ENCODE data around the gene IFNLR1.
"Not testable (repeated sequence)": the region's sequence is repeated elsewhere in the genome, so short reads cannot be mapped to it uniquely, and the experiment has no call there.

Gene IFNLR1

DNA sequence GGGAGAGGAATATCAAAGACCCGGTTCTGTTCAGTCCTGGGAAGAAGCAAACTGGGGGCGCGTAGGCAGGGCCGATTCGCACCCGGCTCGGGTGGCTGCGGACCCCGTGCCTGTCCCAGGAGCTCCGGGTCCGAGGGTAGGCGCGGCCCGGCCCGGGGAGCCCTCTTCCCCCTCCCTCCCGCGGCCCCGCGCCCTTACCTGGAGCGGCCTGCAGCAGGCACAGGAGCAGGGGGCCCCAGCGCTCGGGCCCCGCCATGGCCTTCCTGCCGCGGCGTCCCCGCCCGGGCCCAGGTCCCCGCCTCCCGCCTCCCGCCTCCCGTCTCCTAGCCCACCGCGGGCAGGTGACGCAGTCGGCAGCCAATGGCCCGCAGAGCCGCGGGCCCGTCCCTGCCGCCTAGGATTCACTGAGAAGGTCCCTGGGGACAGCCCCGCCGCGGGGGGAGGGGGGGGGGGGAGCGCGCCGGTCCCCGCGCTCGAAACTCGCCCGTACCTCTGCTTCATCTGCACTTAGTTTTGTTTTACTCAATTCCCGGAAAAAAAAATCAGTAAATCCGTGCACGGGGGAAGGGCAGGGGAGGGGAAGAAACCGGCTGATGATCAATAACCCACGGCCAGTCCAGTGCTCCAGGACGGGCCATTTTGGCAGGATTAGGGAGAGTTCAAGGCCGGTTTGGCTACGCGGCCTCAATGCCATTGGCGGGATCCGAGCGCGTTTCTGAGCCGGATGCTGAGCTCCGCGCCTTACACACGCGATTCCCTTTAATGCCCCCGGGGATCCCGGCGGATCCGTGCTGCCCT, at the start of gene IFNLR1:
TSS of gene IFNLR1 (minus strand) at position 297 of the 798 bp plus-strand sequence. CDS start at position 256, 41 bp downstream.
- DNase-seq = peak; percentile 85

DNA sequence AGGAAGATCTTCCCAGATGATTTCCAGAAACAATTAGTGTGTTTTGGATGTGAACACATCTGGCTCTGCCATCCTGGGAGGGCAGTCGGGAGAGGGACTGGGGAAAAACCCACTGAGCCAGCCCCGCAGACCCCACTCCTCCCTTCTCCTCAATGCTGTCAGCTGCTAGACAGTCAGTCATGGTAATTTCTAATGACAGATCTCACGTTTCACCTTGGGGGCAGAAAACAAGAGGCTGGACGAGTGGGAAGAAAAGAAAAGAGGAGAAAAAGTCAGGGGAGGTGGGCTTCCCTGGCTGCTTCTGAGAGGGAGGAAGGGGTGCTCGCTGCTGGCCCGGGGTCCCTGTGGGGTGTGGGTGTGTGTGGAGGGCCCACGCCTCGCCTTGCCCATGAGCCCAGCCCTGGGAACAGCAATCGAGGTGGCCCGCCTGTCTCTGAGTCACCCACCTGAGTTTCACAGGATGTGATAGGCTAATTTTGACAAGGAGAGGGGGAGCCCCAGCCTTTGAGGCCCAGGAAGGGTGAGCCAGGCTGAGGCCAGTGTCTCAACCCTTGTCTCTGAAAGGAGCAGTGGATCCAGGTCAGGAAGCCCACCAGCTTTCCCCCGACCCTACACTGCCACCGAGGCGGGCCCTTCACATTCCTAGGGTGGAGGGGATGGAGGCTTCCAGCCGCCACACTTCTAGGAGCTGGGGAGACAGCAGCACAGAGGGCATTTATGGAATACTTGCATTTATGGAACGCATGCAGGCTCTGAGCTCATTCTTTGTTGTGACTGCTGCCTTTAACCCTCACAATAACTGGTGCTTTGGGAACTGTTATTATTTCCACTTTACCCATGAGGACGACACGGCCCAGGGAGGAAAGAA, 49.1 kb upstream of the IFNLR1 start:
- peak; percentile 32 for DNase-seq

DNA sequence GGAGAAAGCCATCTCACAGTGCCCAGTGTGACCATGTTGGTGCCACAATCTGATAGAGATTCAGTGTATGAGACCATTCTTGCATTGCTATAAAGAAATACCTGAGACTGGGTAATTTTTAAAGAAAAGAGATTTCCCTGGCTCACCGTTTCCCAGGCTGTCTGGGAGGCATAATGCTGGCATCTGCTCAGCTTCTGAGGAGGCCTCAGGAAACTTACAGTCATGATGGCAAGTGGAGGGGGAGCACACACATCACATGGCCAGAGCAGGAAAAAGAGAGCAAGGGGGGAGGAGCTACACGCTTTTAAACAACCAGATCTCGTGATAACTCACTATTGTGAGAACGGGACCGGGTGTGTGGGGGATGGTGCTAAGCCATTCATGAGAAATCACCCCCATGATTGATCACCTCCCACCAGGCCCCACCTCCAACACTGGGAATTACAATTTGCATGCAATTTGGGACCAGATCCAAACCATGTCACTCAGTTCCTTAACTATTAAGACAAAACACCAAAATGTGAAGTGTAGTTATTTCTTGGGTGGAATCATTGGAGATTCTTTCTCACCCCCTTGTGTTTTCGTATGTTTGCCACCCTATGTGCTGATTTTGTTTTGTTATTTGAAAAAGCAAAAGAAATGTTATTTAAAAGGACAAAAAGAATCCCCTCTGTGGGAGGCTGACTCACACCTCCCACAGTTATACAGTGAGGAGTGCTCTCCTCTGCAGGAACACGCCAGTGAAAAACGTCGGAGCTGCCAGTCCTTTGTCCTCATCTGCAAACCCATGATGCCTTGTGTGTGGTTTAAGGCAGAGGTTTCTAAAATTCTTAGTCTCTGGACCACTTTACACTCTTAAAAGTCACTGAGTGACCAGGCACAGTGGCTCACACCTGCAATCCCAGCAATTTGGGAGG, 46.9 kb upstream of the IFNLR1 start:
- no peak for DNase-seq

DNA sequence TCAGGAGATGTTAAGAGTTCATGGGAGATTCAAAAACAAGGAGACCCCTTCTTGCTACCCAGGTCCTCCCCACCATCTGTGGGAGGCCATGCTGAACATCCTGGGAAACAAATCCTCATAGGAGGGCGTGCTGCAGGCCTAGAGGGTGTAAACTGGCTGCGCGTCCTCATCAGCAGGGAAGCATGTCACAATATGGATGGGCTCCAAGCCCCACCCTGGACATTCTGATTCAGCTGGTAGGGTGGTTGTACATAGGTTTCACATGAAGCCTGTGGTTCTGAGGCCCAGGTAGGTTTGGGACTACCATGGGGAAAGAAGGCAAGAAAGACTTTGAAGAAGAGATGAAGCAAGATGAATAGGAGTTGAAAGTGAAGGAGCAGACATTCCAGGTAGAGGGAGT, 44.6 kb upstream of the IFNLR1 start:
- DNase-seq = no peak

DNA sequence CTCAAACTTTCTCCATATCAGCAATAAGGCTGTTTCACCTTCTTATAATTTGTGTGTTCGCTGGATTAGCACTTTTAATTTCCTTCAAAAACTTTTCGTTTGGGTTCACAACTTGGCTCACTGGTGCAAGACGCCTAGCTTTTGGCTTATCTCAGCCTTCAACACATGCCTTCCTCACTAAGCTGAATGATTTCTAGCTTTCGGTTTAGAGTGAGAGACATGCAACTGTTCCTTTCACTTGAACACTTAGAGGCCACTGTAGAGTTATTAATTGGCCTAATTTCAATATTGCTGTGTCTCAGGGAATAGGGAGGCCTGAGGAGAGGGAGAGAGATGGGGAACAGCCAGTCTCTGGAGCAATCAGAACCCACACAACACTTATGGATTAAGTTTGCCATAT, 41.2 kb upstream of the IFNLR1 start:
- no peak for DNase-seq

DNA sequence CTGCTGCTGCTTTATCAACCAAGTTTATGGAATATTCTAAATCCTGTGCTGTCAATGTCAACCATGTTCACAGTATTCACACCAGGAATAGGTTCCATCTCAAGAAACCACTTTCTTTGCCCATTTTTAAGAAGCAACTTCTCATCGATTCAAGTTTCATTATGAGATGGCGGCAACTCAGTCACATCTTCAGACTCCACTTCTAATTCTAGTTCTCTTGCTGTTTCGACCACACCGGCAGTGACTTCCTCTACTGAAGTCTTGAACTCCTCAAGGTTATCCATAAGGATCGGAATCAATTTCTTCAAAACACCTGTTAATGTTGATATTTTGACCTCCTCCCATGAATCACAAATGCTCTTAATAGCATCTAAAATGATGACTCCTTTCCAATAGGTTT, 39.7 kb upstream of the IFNLR1 start:
- no peak for DNase-seq

DNA sequence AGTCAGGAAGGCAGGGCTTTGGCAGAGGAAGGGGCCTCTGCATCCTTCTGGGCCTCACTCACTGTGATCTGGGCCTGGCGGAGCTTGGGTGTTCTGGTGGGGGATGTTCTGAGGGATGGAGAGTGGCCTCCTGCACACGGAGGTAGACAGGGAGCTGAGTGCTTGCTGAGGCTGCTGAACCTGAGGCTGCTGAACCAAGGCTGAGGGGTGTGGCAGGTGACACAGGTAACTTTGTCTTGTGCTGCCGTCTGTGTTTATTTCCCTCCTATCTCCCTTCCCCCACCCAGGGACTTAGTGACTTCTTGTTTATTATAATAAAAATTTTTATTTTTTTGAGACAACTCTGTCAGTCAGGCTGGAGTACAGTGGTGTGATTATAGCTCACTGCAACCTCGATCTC, 37.7 kb upstream of the IFNLR1 start:
- no peak for DNase-seq

DNA sequence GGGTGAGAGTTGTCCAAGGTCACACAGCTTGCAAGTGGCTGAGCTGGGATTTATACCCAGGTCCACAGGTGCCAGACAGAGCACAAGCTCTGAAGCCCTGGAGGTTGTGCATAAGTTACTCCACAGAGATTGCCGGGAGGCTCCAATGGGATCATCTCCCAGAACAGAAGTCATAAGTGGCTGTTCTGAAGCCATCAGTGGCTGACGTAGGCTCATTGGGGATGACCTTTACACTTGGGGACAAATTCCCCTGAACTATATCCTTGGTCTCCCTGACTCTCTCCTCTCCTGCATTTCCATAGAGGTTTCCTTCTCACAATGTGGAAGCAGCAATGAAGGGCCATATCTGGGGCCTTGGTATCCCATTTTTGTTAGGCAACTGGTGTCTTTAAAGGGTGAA, 37.0 kb upstream of the IFNLR1 start:
- DNase-seq = no peak

DNA sequence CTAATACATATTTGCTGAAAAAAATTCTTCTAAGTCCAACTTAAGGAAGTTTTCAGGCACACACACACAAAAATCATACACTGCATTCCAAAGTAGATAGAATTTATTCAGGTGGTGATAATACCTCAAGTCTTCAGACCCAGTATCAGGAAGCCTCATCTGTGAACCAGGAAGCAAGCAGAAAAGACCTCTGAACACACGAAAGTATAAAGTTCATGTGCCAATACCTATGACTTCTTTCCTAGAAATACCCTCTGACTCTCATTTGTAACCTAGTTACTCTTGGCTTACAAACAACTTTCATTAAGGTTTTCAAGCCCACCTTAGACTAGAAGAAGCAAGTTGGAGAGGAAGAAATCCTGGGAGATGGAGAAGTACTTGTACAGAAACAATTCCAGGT, 35.7 kb upstream of the IFNLR1 start:
- no peak for DNase-seq

DNA sequence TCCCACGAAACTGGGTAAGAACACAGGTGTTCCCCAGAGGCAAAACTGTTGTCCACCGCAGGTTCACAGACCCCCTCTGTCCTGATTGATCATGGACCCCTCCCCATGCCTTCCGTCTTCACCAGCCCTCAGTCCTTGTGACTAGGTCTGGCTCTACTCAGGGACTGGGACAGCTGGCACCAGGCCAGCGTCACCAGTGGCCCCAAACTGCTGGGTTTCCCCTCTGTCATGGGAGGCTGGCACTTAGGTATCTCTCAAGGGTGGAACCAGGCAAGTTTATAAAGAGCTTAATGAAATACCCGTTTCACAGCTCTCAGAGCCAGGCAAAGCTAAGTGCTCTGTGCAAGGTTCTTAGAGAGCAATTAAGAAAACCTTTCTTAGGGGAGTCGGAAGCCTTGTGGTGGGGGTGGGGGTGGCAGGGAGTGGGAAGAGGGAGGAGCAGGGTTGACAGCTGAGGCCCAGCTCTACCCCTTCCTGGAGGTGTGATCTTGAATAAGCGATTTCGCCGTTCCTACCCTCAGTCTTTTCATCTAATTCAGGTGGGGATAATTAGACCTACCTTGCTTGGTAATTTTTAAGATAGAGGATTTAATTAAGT, 35.0 kb upstream of the IFNLR1 start:
- DNase-seq = no peak

DNA sequence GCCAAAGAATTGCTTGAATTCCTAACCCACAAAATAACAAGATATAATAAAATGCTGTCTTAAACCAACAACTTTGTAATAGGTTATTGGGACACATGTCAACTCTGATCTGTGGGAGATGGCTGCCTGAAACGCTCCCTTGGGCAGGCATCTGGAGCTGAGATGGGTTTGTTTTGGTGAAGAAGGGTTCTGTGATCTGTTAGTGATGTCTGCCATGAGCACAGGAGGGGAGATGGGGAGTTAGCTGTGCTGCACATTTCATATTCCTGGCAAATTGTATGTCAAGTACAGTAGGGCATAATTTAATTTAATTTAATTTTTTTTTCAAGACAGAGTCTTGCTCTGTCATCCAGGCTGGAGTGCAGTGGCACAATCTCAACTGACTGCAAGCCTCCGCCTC, 34.2 kb upstream of the IFNLR1 start:
- no peak for DNase-seq

DNA sequence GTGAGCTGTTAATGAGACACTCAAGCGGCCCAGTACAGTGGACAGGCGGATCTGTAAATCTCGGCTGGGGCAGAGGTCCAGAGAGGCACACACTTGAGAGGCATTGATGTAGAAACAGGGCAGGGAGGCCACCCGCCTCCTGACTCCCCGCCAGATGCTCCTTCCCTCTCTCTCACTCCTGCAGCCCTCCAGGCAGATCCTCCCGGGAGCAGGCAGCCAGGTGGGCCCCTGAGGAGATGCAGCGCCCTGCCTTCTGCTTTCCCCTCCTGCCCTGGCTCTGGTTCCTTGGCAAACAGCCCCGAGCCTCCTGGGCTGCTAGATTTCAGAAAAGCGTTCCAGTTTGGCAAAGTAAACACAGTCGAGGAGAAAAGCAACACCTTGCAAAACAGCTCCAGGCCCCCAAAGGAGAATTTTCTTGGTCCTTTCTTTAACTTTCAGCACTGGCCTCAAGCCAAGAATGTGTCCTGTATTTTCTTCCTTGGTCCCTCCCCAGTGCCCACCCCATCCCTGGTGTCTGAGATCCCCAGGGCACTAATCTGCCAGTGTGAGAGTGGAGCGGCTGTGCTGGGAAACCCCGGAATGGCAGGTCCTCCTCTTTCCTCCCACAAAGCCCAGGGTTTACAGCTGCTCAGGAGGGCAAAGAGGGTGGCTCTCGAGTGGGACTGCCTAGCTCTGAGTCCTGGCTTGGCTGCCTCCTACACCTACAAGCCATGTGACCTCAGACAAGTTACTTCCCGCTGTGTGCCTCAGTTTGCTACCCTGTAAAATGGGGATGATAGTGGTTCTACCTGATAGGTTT, 29.4 kb upstream of the IFNLR1 start:
- DNase-seq = no peak

DNA sequence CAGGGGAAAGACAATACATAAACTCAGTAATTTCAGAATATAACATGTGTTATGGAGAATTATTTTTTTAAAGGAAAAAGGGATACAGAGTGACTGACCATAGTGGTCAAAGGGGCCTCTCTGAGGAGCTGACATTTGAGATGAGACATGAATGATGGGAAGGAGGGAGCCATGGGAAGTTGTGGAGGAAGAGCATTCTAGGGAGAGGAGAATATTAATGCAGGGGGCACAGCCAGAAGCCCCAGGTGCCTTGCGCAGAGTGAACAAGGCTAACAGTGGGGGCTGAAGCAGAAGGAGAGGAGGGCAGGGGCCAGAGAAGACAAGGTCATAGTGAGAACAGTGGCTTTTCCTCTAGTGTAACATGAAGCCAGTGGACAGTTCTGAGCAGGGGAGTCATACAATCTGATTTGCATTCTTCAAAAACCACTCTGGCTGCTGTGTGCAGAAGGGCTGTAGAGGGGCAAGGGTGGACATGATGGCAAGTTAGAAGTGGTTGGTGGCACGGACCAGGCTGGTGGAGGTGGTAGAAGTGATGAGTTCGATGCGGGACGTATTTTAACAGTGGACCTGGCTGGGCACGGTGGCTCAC, 28.2 kb upstream of the IFNLR1 start:
- no peak for DNase-seq

DNA sequence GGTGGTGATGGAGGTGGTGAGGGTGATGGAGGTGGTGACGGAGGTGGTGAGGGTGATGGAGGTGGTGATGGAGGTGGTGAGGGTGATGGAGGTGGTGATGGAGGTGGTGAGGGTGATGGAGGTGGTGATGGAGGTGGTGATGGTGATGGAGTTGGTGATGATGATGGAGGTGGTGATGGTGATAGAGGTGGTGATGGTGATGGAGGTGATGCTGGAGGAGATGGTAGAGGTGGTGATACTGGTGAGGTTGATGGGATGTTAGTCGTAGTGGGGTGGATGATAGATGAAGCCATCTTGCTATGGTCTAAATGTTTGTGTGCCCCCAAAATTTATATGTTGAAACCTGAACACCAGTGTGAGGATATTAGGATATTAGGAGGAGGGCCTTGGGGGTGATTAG, 25.3 kb upstream of the IFNLR1 start:
- DNase-seq = no peak

DNA sequence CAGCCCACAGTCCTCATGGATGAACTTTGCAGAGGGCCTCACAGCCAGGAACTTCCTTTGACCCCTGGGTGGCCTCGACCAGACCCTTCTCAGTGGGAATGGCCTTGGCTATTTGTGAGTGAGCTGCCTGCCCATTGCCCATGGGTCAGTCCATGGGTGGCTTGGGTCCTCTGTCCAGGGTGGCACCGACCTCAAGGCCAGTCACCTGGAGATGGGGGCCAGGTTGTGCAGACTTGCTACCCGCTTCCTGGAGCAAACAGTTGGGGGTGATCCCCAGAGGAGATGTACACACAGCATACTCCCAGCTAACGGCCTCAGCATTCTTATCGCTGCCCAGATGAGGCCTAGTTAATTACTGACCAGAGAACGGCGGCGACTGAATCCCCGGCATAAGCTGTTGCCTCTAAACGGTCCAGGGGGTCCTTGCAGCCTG, 23.1 kb upstream of the IFNLR1 start:
- DNase-seq = no peak

DNA sequence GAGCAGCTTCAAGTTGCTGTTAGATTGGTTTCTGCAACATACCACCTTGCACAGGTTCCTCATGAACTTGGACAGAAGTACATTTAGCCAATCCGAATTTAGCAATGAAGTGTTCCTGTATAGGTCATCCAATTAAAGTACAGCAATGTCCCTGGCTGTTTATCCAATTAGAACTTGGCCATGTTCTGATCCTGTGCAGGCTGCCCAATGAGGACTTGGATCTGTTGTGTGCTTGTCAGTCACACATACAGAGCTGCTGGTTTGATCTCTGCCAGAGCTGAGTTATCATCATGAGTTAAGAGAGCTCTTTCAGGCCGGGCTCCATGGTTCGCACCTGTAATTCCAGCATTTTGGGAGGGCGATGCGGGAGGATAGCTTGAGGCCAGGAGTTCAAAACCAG, 22.0 kb upstream of the IFNLR1 start:
- no peak for DNase-seq

DNA sequence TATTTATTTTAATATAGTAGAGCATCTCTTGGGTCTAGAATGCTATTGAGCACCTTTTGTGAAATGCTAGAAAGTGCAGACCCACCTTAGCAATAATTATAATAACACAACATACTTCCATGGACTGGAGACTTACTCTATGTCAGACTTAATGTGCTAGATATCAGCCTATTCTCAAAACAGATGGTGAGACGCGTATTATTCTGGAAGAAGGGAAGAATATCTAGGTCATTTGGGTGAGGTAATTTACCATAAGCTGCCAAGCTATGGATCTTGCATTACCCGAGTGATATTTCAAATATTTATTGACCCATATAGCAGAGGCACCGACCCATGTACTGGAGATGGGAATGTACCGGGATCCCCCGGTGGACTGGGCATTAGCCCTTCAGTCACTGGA, 20.6 kb upstream of the IFNLR1 start:
- DNase-seq = no peak

DNA sequence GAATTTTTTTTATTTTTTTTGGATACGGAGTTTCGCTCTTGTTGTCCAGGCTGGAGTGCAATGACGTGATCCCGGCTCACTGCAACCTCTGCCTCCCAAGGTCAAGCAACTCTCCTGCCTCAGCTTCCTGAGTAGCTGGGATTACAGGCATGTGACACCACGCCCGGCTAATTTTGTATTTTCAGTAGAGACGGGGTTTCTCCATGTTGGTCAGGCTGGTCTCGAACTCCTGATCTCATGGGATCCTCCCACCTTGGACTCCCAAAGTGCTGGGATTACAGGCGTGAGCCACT, 20.3 kb upstream of the IFNLR1 start:
- not testable (repeated sequence) for DNase-seq

DNA sequence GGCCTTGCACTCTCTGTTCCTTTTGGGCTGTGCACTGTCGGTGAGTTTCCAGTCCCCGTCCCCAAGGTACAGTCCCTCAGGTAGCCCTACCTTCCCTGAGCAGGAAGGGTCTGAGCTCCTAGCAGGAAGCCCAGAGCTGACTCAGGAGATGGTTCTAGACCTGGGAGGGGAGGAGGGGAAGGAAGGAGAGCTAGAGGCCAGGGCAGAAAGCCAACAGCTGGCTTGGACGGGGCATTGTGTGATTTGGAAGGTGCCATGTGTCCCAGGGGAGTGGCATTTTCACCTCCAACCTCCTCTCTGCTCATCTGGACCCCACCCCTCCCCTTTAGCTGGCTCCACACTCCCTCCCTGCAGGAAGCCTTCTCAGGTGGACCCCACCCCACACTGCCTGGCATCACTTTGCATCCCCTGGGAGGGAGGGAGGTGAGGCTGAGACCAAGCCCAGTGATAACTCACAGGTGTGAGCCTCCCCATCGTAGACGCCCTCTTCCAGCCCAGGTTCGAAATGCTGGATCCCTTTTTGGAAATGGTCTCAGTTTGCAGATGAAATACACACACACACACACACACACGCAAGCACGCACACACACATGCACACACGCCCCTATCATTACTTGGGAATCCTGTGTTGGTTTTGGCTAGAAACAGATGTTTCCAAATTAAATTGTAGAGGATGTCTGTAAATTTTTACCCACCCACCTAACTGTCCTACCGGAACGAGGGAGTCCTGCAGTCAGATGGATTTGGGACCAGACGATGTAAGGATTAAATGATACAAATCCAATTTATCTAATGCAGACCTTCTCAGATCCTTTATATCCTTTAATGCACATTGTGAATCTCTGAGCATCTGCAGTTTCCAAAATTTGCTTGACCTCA, 19.7 kb upstream of the IFNLR1 start:
- DNase-seq = no peak

DNA sequence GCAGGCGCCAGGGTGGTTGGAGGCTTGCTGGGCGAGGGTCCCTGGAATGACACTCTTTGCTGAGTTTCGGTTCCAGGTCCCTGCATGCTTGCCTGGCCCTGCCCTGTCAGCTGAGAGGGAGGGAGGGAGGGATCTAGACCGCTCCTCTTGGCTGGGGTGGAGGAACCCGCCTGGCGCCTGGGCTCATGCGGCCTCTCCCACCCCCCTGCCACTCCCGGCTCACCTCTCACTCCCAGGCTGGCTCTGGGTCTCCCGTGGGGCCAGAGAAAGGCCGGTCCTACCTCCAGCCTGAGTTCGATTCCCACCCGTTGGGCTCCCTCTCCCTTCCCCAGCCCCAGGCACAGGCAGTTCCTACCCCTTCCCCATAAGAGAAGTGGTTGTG, 19.0 kb upstream of the IFNLR1 start:
- DNase-seq = no peak

Data from stimulated activated CD4-positive, alpha-beta T cell treated with anti-CD3 and anti-CD28 coated beads, Interleukin-4, amount 100 ng/mL, for 1 hour (primary cell).